NCI-H1436 (cell line): ENCODE data around the gene NTNG1.

Experiments
- DNase-seq: peaks from one replicate; lab custom pipeline; 2025; lab: John Stamatoyannopoulos, UW

Gene NTNG1

GRCh38 chr1:107512836-107513235 lies 372.0 kb downstream of the NTNG1 start:
- DNase-seq, result no peak

- no peak for DNase-seq
These were observed 374.0 kb downstream of the NTNG1 start for GRCh38 chr1:107514841-107515240.

GRCh38 chr1:107515702-107516101 lies 374.9 kb downstream of the NTNG1 start:
- no peak for DNase-seq

GRCh38 chr1:107523061-107523460 lies 382.2 kb downstream of the NTNG1 start:
- no peak for DNase-seq

- DNase-seq, result no peak
These were observed 382.9 kb downstream of the NTNG1 start for GRCh38 chr1:107523736-107524135.

- no peak for DNase-seq
These were observed 383.5 kb downstream of the NTNG1 start for GRCh38 chr1:107524301-107524700.

GRCh38 chr1:107525145-107525544 lies 384.3 kb downstream of the NTNG1 start:
- DNase-seq, result no peak

GRCh38 chr1:107525961-107526360 lies 385.1 kb downstream of the NTNG1 start:
- no peak for DNase-seq

GRCh38 chr1:107526524-107527198 lies 385.8 kb downstream of the NTNG1 start:
- no peak for DNase-seq

- DNase-seq, result peak; percentile 25
These were observed 388.8 kb downstream of the NTNG1 start for GRCh38 chr1:107529511-107530149.

GRCh38 chr1:107530543-107530942 lies 389.7 kb downstream of the NTNG1 start:
- no peak for DNase-seq

GRCh38 chr1:107531065-107531908 lies 390.4 kb downstream of the NTNG1 start:
- DNase-seq, result no peak

- no peak for DNase-seq
These were observed 391.5 kb downstream of the NTNG1 start for GRCh38 chr1:107532318-107532717.
